ENCODE data around the gene DLL4. TPM values are rescaled to one million over a fixed set of nuclear protein-coding genes. Genes with fewer than 3 reads are reported as not detected.
"Not testable (repeated sequence)": the region's sequence is repeated elsewhere in the genome, so short reads cannot be mapped to it uniquely, and the experiment has no call there.

Gene DLL4
- total and polyA plus RNA-seq, 7 donors: 4.0 to 13.1 (median 7.2) TPM

DNA sequence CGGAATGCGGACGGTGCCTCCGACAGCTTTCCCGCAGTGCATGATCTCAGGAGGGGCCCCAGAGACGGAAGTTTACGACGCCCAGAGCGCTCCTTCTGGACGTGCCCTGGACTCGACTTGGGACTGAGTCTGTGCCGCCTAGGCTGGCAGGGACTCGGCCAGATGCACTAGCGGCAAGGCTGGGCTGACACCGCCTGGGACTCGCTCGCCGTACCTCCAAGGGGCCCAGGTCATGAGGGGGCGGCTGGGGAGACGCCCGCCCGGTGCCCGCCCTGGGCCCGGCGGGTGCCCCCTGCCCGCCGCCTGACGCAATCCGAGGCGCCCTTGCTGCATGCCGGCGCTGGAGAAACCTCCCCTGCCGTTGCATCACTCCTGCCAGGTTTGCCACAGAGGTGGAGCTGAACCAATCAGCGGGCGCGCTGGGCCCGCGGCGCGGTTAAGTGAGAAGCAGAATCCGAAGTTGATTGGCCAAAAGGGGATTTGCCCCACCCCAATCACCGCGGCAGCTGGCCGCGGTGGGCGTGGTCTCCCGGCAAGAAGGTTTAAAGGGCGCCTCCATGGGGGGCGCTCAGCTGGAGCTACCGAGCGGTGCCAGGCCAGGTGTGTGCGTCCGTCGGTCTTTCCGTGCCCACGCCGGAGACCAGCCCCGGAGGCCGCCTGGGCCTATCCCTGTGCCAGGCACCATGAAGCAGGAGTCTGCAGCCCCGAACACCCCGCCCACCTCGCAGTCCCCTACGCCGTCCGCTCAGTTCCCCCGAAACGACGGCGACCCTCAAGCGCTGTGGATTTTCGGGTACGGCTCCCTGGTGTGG, 24.0 kb downstream of the DLL4 start, which contains the start of gene CHAC1:
TSS of gene CHAC1 (plus strand) at position 571 of the 812 bp plus-strand sequence. CDS start at position 684, 113 bp downstream.
- H3K36me3 ChIP-seq (ENCODE audit: insufficient read depth in 1 of 2, low read depth in 1 of 2): peaks cover 0 to 9% of the 10 kb centered on the region in 2 donors
- H3K27ac ChIP-seq: peak within 1 kb of the TSS; percentile 86
- 1% methylated on average over 54 to 72 of the region's 72 CpGs for WGBS, 3 donors
- H3K27me3 ChIP-seq (ENCODE audit: insufficient read depth in 3 of 3, low read length in 2 of 3): no peaks in the 10 kb centered on the region
- H3K9me3 ChIP-seq: no peaks in the 10 kb centered on the region
- H3K4me3 ChIP-seq: peak within 1 kb of the TSS; percentile 84
- TF ChIP-seq, protein P1, sequence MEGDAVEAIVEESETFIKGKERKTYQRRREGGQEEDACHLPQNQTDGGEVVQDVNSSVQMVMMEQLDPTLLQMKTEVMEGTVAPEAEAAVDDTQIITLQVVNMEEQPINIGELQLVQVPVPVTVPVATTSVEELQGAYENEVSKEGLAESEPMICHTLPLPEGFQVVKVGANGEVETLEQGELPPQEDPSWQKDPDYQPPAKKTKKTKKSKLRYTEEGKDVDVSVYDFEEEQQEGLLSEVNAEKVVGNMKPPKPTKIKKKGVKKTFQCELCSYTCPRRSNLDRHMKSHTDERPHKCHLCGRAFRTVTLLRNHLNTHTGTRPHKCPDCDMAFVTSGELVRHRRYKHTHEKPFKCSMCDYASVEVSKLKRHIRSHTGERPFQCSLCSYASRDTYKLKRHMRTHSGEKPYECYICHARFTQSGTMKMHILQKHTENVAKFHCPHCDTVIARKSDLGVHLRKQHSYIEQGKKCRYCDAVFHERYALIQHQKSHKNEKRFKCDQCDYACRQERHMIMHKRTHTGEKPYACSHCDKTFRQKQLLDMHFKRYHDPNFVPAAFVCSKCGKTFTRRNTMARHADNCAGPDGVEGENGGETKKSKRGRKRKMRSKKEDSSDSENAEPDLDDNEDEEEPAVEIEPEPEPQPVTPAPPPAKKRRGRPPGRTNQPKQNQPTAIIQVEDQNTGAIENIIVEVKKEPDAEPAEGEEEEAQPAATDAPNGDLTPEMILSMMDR (IDR thresholded peaks at IDR 0.05): no peak
- intact Hi-C loops (cut with DNase I): no loop called here
- H3K4me1 ChIP-seq: peaks cover 49% of the 10 kb centered on the region
- ATAC-seq: peak; percentile 57 to 70 (median 60)
- DNase-seq: peak; percentile 96 to 97

DNA sequence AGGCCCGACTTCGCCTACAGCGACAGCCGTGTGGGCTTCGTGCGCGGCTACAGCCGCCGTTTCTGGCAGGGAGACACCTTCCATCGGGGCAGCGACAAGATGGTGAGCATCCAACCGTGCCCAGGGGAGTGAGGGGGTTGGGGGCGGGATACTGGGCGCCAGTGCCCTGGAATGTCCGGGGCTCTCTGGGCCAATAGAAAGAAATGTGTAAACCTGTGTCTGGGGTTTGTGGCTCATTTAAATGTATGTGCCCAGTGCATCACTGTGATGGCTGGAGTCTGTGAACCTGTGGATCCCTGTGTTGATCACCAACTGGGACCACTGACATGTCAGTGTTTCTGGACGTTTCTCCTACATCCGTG, 24.6 kb downstream of the DLL4 start:
- no peaks in the 10 kb centered on the region for H3K9me3 ChIP-seq
- WGBS, 3 donors: 10 to 22% (median 15%) methylated on average over 17 of the region's 17 CpGs
- H3K4me1 ChIP-seq: peaks cover 53% of the 10 kb centered on the region
- intact Hi-C loops (cut with DNase I): no loop called here
- no peak for ATAC-seq
- peak overlapping the region; percentile 86 for H3K27ac ChIP-seq
- H3K4me3 ChIP-seq: peak overlapping the region; percentile 84
- peaks cover 0 to 9% of the 10 kb centered on the region in 2 donors for H3K36me3 ChIP-seq (ENCODE audit: insufficient read depth in 1 of 2, low read depth in 1 of 2)
- DNase-seq: no peak
- no peaks in the 10 kb centered on the region for H3K27me3 ChIP-seq (ENCODE audit: insufficient read depth in 3 of 3, low read length in 2 of 3)
- TF ChIP-seq, protein P1 (IDR thresholded peaks at IDR 0.05): no peak

DNA sequence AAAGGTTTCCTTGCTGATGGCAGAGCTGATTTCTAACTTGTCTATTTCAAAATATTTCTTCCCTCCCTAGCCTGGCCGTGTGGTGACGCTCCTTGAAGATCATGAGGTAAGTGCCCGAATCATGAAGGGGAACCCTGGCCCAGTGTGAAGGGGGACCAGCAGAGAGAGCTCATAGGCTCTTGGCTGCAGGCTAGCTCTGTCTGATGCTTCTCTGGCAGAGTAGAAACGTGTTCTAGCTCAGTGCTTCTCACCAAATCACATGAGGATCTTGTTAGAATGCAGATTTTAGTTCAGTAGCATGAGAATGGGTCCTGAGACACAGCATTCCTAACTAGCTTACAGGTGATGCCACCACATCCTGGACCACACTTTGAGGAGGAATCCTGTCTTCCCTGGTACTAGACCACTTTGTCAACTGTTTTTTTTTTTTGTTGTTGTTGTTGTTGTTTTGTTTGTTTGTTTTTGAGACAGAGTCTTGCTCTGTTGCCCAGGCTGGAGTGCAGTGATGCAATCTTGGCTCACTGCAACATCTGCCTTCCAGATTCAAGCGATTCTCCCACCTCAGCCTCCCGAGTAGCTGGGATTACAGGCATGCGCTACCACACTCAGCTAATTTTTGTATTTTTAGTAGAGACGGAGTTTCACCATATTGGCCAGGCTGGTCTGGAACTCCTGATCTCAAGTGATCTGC, 25.2 kb downstream of the DLL4 start:
- Histone ChIP-seq H3K4me1 (peaks cover 55% of the 10 kb centered on the region), H3K27ac (peak overlapping the region; percentile 86), H3K4me3 (peak overlapping the region; percentile 84)
- H3K9me3 ChIP-seq; ATAC-seq; H3K36me3 ChIP-seq (ENCODE audit: insufficient read depth in 1 of 2, low read depth in 1 of 2); intact Hi-C loops (cut with DNase I); H3K27me3 ChIP-seq (ENCODE audit: insufficient read depth in 3 of 3, low read length in 2 of 3); DNase-seq: not testable (repeated sequence)
- WGBS, 3 donors: 74 to 83% (median 80%) methylated on average over 8 of the region's 8 CpGs

DNA sequence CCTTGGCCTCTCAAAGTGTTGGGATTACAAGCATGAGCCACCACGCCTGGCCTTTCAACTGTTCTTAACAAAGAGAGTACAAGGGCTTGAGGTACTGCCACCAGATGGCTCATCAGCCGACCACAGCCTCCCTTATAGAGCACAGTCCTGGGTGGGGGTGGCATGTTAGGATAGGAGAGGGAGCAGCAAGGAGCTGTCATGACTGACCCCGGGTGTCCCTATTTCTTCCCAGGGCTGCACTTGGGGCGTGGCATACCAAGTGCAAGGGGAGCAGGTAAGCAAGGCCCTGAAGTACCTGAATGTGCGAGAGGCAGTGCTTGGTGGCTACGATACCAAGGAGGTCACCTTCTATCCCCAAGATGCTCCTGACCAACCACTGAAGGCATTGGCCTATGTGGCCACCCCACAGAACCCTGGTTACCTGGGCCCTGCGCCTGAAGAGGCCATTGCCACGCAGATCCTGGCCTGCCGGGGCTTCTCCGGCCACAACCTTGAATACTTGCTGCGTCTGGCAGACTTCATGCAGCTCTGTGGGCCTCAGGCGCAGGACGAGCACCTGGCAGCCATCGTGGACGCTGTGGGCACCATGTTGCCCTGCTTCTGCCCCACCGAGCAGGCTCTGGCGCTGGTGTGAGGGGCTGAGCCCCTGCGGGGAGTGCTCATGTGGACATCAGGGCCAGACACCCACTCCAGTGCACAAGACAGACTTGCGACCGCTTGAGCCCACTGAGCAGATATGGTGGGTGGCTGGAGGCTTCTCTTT, 26.2 kb downstream of the DLL4 start:
- no peaks in the 10 kb centered on the region for H3K9me3 ChIP-seq
- ATAC-seq (no peak), DNase-seq (no peak)
- 89 to 90% (median 90%) methylated on average over 20 of the region's 20 CpGs for WGBS, 3 donors
- peak overlapping the region; percentile 86 for H3K27ac ChIP-seq
- TF ChIP-seq, protein P1 (IDR thresholded peaks at IDR 0.05): no peak
- H3K4me1 ChIP-seq: peaks cover 45% of the 10 kb centered on the region
- peak overlapping the region; percentile 84 for H3K4me3 ChIP-seq
- peaks cover 0 to 9% of the 10 kb centered on the region in 2 donors for H3K36me3 ChIP-seq (ENCODE audit: insufficient read depth in 1 of 2, low read depth in 1 of 2)
- H3K27me3 ChIP-seq (ENCODE audit: insufficient read depth in 3 of 3, low read length in 2 of 3): no peaks in the 10 kb centered on the region
- intact Hi-C loops (cut with DNase I): no loop called here
